ENCODE results near the gene ATP8B4.
"Not testable (repeated sequence)": the region's sequence is repeated elsewhere in the genome, so short reads cannot be mapped to it uniquely, and the experiment has no call there.

The ATP8B4 gene

DNA sequence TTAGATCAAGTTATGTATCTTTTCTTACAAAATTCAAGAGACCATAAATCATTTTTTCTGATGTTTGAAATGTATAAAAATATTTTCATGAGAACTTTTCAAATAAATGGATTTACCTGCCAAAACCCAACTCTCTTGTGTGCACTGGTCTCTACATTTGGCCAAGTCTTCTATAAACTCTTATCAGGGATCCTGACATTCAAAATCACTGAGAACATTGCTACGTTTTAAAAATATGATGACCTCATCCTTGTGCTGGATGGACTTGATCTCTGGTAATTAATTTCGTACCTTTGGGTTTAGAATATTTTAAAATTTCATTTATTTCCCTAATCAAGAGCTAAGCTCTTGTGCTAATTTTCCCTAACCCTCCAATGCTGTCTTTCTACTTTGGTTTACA, 127.4 kb downstream of the ATP8B4 start:
- no peak for DNase-seq

DNA sequence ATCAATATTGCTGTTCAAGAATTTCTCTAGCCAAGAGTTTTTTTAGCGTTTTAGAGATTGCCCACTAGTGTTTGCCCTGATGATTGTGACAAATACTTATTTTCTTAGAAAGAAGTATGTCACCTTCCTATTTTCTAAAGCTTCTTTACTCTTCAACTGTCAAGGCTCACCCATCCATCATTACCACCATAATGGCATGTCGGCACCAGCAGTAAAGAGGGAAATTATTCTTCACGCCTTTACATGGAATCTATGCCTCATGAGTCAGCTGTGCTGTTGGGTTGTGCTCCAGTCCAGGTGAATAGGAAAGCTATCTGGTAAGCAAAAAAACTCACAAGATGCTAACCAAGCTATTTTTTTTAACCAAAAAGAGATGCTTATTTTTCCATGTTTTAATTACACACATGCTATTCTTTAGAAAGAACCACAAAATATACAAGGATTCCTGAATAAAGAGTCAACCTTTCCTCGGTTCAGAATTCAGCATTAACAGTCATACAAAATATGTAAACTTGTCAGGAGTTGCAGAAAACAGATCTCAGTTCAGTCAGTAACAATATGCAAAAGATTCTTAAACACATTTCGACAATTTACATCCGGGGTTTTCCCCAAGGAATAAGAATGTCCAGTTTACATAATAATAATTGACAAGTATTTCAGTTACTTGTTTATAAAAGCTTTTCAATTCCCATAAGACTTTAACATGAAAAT, 128.0 kb downstream of the ATP8B4 start:
- DNase-seq = no peak

DNA sequence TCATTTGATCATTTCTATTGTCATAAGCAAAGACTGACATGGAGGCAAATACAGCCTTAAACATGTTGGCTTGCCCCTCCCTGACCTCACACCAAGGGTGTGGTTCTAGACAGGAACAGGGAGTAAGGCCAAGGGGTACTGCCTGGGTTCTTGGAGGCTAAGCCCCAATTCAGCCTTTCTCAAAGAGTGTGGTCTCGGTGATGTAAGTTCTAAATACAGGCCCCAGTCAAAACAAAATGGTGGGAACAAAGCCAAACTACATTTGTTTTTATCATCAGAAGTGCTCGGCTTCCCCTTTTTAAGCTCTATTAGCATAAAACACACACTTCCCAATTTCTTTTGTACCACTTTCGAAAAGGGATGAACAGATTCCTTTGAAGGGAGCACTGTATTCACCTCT, 129.5 kb downstream of the ATP8B4 start:
- DNase-seq = no peak

DNA sequence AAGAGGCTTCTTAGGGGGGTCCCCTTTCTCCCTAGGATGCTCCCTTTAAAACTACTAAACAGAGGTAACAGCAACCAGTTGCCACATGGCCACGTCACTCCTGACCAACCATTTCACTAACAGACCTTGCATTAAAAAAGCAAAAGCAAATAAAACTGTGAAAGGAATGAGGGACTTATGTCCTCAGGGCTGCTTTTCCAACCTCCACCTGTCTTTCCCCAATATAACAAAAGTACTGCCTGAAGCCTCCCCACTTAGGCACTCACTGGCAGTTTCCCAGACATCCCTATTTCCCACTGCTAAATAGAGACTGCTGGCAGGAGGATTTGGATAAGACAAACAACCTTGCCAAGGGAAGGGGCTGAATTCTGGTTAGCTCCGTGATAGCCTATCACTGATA, 130.3 kb downstream of the ATP8B4 start:
- DNase-seq = no peak

DNA sequence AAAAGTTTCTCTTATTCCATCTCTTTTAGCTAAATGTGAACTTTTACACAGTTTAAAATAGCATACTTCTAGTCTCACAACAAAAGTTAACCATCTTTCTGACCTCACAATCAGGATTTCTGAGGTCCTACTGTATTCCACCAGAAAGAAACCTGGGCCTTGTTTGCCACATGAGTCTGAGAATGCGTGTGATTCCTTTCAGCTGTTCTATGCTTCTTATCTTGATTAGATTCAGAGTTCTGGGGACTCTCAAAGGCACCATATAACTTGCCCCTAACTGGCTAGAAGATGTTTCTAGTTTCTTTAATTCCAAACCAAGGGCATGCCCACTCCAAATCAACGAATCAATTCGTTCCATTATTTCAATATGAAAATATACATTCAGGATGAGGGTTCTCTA, 131.1 kb downstream of the ATP8B4 start:
- DNase-seq = no peak

DNA sequence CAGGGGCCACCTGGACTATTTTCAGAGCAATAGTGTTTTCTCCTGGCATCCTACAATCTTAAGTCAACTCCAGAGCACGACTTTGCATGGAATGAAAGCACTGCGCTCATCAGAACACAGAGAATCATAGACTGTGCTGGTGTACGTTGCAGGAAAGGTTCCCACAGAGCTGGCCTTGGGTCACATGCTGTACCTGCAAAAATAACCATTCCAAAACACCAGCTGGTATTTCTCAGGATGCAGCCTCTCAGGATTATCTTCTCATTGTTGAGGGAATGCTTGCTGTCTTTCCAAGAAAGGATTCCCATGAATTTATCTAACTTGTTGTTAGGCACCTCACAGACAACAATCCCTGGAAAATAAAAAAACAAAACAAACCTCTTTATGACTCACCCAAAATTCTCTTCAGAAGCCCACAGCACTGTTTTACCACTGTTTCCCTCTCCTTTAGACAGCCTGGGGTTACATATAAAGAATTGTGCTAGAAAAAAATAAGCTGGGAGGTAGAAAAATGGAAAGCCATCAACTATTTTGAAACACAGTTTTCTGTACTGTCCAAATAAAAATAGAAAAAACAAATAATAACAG, 131.7 kb downstream of the ATP8B4 start:
- DNase-seq = no peak

DNA sequence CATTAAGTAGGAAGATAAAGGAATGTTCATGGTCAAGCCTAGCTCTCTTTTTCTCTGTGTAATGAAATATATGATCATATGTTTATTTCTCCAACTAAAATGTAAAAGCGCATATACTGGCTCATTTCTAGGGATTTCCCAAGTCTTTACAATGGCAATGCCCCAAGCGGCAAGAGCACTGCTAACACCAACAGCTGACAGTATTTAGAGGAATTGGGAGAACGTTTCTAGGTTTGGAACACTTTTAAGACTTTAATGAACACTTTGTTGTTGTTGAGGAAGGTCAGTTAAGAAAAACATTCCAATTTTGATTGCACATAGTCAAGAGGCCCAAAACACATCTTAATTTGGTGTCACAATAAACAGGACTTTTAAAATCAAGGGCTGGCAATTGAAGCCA, 132.7 kb downstream of the ATP8B4 start:
- DNase-seq = no peak

DNA sequence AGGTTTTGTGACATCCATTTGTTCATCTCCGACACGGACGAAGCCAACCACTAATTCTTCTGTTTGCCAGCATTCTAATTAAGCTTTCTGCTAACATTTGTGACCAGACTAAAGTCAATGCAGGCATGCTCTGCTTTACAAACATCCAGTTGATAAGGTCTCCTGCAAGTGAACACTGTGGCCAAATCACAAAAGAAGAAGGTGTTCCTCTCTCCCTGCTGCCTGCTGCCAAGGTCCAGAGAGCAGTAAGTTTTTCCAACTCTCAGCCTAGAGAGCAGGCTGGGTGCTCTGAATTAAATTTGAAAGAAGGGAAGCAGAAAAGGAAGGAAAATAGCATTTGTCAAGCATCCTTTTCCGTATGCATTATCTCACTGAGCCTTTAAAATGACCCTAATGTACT, 133.6 kb downstream of the ATP8B4 start:
- DNase-seq = no peak

GRCh38 chr15:49984436-49984835, 134.6 kb downstream of the ATP8B4 start:
- no peak for DNase-seq

GRCh38 chr15:49982584-49982983, 136.4 kb downstream of the ATP8B4 start:
- no peak for DNase-seq

- no peak for DNase-seq
Measured at GRCh38 chr15:49979705-49980382, 139.2 kb downstream of the ATP8B4 start.

DNA sequence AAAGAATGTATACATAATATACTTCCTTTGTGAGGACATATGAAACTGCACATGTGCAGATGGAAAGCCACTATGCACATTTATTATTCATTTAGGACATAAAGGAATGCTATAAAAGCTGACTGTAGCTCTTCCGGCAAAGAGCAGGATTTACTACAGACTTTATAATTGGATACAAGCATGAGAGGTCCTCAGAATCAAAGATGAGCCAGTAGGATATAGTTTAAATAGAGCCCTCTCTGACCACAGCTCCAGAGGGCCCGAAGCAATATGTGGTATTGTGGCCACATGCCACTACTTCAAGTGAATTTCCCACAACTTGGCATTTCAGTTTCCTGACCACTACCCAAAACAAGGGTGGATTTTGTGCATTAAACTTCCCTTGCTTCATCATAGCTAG, 140.9 kb downstream of the ATP8B4 start:
- DNase-seq = no peak

DNA sequence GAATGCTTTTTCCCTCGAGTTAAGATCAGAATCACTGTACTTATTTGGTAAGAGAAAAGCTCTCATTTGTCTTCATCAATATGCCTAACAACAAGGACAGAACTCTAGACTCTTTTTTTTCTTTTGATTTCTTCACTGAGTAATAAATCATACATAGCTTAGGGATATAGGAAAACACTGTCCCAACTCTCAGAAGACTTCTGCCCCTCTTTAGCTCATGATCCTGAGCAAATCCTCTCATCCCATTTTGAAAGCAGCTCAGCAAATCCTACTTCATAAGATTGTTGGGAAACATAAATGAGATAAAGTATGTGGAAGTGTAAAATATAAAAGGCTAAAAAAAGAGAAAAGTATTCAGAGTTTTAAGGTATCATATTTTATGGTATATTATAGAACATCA, 141.7 kb downstream of the ATP8B4 start:
- DNase-seq = no peak

GRCh38 chr15:49964551-49964950, 154.5 kb downstream of the ATP8B4 start:
- DNase-seq = no peak

GRCh38 chr15:49964061-49964460, 155.0 kb downstream of the ATP8B4 start:
- no peak for DNase-seq

- not testable (repeated sequence) for DNase-seq
Measured at GRCh38 chr15:49963033-49963772, 155.8 kb downstream of the ATP8B4 start.

- DNase-seq = no peak
Measured at GRCh38 chr15:49962044-49962602, 156.9 kb downstream of the ATP8B4 start.

DNA sequence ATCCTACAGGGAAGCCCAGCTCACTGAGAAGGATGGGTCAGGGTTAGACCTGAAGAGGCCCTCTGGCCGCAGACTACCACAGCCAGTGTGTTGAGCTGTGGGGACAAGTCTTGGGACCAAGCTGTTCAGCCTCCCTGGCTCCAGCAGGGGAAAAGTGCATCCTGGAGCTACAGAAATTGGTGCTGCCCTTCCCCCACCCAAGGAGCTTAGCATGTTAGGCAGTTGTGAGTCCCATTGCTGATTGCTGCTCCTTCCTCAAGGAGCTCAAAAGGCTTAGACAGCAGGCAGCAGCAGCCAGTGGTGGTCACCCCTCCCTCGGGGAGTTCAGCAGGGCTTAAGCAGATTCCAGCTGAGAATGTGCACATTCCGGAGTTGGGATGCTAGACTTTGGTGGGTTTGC, 165.6 kb downstream of the ATP8B4 start:
- DNase-seq = no peak

- no peak for DNase-seq
Measured at GRCh38 chr15:49946681-49947080, 172.4 kb downstream of the ATP8B4 start.

GRCh38 chr15:49934487-49934886, 184.5 kb downstream of the ATP8B4 start:
- no peak for DNase-seq

GRCh38 chr15:49927189-49927861, 191.7 kb downstream of the ATP8B4 start:
- no peak for DNase-seq

DNA sequence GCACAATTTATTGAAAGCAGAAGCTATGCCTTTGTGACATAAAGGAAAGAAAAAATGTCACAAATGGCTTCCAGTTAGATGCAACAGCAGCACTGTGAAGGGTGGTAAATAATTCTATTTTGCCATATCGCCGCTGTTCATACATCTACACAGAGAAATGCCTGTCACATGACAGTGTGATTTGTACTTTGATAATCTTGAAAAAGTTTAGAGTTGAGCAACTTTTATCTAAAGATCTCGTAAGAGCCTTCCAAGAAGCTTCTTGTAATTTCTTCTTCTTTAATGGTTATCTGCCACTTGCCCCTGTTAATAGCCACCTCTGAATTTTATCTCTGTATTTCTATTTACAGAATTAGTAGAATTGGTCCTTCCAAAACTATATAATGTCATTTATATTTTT, 192.3 kb downstream of the ATP8B4 start:
- no peak for DNase-seq

GRCh38 chr15:49923671-49924070, 195.4 kb downstream of the ATP8B4 start:
- DNase-seq = no peak

Data from 8988T (cell line).